NCI-H446 treated with DMSO at 0.1 percent for 48 hours (cell line): ENCODE results near the gene TBC1D10A.
A peak's percentile ranks its signal among the peaks of the same experiment; 100 is the strongest.

Experiments
- DNase-seq: peaks from one replicate; lab custom pipeline; 2025; lab: John Stamatoyannopoulos, UW

Gene TBC1D10A

GRCh38 chr22:30299322-30299721, 27.4 kb downstream of the TBC1D10A start:
- no peak for DNase-seq

DNA sequence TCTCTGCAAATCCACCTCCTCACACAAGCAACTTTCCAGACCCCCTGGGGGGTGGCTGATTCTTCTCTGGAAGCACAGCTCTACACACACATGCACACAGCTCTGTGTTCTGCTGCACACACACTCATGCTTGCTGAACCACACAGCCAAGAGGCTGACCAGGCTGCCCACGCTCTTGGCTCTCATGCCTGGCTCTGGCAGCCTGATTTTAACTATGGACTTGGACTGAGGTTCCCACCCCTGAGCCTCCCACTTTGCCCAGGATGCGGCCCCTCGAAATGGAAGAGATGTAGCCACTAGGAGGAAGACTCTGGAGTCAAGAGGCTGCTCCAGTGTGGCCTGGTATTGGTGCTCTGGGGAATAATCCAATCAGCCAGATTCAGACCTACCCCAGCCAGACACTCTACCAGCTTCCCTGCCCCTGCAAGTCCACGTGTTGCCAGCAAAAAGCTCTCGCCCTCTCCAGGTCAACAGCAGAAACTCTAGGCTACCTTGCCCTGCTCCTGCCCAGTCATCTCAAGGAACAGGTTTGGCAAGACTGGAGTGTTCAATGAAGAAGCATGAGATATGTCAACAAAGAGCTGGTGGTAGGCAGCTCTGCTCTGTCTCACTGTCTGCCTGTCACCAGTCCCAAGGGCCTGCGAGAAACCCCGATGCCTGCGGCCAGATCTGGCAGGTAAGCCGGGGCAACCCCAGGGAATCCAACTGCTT, 28.6 kb downstream of the TBC1D10A start:
- no peak for DNase-seq

- DNase-seq, result no peak
These were observed 29.3 kb downstream of the TBC1D10A start for GRCh38 chr22:30297276-30297990.

DNA sequence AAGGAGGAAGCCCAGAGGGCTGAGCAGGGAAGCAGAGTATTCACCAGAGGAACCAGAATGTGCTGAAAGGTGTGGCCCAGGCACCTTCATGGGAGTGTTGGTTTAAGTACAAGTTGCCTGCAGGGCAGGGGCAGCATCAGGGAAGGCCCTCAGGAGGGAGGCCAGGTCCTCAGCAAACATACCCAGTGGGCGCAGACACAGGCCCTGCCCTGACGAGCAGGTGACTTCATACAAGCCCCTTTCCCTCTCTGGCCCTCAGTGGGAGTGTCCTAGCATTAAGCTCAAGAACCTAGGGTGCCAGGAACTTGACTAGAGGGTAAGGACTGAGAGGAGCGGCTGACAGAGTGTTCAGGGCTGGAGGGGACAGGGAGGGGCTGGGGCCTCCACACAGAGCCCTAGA, 29.9 kb downstream of the TBC1D10A start:
- no peak for DNase-seq

DNA sequence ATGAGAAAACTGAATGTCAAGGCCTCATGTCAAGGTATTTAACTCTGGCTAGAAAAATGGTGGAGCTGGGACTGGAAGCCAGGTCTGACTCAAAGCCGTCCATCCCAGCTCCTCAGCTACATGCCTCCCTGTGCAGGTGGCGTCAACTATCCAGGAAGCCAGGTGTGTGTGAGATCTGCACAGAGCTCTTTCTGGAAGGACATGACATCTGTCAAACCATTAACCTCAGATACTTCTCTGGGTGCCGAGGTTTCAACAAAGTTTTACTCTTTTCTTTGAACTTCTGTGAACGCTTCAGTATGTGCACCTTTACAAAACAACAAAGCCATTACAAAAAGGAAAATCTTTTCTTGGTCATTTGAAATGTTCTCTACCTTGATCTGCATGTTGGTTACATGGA, 30.4 kb downstream of the TBC1D10A start:
- no peak for DNase-seq

GRCh38 chr22:30295576-30295975, 31.2 kb downstream of the TBC1D10A start:
- DNase-seq, result no peak

- no peak for DNase-seq
These were observed 31.9 kb downstream of the TBC1D10A start for GRCh38 chr22:30294830-30295229.

DNA sequence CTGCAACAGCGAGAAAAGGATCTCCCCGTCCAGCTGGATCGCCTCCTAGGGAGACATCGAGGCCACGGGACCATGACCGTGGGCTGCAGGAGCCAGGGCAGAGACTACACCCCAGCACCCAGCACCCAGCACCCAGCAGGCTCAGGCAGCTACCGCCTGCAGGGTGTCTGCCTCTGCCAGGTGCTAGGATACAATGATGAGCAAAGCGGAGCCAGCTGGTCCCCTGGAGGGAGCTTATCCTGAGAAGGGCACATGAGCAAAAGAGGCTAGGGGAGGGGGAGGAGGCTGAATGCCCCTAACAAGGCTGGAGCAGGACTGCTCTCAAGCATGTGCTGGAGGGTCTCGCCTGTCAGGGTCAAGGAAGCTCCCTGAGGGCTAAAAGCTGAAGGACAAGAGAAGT, 32.7 kb downstream of the TBC1D10A start:
- no peak for DNase-seq

GRCh38 chr22:30293026-30293425, 33.7 kb downstream of the TBC1D10A start:
- no peak for DNase-seq

DNA sequence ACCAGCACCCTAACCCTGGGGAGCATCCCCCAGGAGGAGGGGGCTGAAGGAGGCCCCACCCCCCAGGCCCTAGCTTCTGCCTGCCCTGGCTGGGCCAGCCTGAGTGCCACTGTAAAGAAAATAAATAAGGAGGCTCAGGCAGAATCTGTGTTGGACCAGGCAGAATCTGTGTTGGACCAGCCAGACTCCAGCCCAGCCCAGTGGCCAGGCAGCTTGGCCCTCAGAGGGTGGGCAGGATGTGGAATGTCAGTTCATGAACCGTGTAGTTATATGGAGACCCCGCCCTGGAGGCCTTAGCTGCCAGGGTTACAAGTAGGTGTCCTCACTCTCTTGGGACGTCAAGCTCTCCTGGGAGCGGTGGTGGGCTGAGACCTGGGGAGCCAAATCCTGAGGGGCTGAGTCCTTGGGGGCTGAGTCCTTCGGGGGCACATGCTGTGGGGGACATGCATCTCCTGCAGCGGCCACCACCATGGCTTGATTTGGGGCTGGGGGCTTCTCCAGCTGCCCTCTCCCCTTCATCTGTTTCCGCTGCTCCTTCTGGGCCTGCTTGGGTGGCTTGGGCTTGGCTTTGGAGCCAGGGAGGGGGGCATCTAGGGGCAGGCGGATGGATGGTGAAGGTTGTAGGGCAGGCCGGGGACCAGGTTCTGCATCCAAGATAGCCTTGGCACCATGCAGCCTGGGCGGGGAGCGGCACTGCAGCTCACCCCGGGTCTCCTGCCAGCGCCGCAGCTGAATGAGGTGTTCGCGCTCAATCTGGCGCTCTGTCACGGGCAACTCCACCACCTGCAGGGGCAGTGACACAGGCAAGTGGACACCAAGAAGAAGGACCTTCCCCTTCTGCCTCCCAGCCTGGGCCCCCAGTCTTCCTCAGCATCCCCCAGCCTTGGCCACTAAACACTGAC, 34.4 kb downstream of the TBC1D10A start:
- DNase-seq, result no peak

DNA sequence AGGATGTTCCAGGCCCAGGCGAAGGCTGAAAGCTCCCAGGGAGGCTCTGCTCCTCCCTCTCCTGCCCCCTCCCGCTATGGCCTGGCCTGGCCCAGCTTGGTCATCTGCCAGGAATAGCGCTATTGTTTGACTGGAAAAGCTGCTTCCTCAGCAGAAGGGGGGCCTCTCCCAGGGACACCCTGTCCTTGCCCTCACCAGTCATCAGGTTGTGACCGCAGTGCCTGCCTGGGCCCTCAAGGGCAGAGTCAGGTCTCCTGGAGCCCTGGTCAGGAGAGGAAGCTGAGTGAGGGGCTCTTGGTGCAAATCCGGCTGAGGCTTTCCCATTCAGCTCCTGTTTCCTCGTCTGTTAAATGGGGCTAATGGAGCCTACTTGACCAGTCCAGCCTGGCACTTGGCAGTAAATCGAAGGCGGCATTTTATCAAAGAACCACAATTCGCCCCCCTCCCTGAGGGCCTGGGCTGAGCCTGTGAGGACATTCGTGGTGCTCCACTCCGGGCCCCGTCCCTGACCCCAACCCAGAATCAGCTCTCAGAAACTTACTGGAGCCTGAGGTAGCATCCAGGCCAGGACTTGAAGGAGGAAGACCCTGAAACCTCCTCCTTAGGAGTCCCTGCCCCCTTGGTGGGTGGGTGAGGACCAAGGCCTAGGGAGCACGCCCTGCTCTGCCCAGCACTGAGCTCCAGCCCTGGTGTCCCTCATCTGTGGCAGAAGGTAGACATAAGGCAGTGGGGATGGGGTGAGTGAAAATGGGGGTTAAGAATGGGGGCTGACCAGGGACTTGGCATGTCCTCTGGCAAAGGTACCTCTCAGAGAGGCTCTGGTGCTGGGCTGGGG, 35.5 kb downstream of the TBC1D10A start:
- DNase-seq, result no peak

DNA sequence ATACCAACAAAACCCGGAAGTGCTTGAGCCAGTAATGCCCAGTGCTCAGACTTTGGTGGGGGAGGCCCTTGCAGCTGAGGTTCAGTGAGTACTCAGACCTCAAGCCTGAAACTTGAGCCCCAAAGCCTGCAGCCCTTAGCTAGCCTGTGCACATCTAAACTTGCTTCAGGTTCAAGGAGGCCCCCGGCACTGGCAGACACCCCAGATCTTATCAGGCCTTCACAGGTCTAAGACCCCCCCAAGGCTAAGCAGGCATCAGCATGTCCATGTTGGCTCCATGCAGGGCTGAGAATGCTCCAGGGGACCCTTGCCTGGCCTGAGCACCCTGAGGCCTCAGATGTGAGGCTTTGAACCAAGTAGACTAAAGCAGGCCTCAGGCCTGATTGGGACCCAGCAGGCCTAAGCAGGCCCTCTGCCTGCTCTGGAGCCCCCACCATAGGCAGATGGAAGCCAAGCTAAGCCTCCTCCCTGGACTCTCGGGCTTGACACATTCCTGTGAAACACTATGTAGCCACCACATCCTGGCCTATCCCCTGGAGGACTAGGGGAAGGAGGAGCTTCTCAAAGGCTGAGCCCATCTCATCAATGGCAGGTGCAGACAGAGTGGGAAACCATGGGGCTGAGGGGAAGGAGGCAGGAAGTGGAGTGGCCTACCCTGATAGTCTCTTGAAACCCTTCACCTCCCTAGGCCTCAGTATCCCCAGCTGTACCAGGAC, 36.2 kb downstream of the TBC1D10A start:
- DNase-seq, result no peak

DNA sequence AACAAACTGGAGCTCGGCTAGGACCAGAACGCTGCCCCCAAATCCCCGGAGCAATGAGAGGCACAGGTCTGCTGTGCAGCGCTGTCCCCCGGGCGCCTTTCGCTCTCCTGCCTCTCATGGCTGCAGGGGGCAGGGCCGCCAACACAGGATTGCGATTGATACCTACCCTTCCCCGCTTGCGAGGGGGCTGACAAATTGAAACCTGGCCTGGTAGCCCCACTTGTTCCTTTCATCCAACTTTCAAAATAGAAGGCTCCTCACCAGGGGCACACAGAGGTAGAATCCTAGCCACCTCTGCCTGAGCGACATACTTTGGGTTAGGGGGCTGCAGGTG, 36.8 kb downstream of the TBC1D10A start:
- DNase-seq, result no peak

DNA sequence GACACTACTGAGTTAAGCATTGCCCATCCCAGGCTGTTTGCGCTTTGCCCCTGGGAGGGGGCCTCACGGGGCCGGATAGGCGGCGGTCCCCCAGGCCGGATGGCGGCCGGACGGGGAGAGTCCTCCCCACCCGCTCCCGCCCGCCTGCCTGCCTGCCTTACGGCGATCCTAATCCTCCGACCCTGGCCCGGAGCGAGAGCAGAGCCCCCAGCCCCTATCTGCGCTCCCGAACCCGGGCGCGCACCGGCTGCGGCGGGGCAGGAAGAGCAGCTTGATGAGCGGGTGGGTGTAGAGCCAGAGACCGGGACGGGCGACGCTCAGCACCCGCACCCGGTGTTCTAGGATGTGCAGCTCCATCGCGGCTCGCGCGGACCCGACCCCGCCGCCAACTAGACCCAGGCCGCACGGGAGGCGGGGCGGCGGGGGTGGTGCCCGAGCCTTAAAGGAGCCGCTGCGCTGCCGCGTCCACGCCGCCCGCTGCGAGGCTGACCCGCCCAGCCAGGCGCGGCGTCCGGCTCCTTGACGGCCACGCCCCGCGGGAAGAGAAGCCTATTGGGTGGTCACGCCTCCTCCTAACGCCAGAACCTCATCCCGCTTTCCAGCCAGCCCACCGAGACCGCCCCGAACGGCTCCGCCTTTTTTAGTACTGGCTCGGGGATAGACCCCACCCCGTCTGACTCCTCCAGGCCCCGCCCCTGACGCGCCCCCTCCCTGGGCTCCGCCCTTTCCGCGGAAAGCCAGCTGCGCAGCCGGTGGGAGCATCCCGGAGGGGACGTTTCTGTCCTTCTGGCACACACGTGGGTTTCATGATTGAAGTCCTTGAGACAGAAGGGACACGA, 37.4 kb downstream of the TBC1D10A start, which contains the start of gene CASTOR1:
TSS of gene CASTOR1 (minus strand) at position 365 of the 839 bp plus-strand sequence. CDS start at position 357, 8 bp downstream.
- peak; percentile 96 for DNase-seq

DNA sequence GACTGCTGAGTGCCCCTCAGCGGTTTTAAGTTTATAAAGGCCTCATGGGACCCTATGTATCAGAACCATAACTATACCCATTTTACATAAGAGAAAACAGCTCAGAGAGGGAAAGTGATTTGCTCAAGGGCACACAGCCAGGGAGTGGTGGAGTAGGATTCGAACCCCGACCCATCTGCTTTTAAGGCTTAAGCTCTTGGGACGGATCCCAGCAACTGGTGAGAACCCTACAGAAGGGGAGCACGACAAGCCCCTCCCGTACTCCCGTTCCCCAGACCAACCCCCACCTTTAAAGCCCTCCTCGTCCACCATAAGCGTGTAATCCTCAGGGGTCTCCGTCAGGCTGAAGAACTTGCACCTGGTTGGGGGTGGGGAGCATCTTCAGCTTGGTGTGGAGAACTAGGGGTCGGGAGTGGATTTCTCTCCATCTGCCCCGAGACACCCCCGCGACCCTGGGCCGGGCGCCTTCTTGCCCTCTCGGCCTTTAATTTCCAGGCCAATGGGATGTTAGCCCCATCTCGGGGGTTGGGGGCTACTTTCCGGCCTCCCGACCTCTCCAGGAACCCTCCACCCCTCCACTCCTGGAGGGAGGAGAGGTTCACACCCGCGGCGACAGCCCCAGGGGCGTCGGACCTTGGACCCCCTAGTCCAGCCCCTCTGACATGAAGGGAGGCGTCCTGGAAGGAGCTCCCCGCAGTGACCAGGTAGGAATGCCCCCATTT, 38.2 kb downstream of the TBC1D10A start:
- DNase-seq, result no peak

DNA sequence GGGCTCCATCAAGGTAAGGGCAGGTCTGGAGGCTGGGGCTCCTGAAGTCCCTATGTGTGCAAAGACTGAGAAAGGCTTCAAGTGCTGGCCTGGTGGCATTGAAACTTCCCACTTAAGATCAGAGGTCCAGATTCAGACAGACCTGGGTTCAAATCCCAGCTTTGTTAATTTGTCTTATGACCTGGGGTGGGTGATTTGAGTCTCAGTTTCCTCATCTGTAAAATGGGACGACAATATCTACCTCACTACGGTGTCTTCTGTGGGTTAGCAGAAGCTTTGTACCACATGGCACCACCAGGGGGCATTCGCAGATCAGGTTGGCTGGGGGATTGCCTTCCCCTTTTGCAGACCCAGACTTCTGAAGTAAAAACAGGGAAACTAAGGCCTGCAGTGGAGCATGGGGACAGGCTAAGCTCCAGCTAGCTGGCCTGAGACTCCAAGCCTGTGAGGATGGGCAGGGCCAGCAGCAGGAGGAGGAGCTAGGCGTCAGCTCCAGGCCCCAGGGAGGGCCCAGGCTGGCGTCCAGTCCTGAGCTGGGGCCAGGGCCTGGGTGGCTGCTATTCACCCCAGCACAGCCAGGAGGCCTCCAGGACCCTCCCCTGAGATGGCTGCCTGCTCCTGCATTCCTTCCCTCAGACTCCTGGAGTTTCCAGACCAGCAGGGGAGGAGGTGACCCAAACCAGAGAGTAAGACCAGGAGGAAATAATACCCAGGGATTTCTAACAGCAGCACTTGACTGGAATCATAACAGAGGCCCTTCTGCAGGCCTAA, 38.9 kb downstream of the TBC1D10A start:
- peak; percentile 47 for DNase-seq

DNA sequence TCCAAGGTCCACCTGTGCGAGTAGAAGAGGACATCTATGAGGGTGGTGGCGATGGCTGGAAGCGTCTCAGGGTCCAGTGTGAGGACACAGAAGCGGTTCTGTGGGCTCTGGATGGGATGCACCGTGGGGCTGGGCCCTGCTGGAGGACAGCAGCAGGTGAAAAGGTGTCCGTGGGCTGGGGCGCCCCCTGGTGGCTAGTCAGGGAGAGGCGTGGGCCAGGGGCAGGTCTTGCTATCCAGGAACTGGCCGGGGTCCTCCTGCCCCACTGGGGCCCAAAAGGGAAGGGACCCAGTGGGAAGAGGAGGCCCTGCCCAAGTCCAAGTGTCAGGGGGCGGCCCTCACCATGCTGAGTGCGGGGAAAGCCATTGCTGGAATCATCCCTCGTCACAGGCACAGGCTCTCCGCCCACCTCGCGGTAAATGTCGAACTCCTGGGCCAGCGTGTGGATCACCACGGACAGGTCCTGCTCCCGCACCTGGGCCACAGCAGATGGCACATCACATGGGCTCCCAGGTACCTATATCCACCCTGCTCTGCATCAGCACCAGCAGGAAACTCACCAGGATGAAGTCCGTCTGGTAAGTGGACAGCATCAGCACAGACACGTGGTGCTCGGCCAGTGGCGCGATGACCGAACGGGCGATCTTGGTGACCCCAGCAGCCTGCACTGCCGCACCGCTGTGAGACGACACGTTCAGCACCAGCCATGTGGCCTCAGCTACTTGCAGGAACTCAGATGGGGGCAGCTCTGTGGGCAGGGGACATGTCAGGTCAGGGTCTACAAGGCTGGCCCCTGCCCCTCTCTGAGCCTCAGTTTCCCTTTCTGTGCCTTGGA, 39.7 kb downstream of the TBC1D10A start:
- no peak for DNase-seq

DNA sequence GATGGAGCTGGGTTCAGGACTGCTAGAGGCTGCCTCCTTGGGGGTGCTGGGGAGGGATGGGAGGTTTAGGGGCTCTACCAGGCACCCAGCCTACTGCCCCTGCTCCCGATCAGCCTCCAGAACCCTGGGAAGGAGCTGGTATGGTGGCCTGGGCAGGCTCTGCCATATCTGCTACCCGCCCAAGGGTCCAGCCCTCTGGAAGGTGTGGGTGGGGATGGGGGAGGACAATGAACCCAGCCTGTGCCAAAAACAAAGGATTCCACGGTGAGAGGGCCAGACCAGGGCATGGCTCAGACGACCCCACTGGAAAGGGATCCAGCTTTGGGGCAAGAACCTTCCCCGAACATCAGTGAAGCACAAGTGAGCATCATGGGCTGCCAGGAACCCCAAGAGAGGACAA, 40.4 kb downstream of the TBC1D10A start:
- DNase-seq, result no peak
